ENCODE data around the gene SAPCD1.
"Not testable (repeated sequence)": the region's sequence is repeated elsewhere in the genome, so short reads cannot be mapped to it uniquely, and the experiment has no call there.

The SAPCD1 gene

DNA sequence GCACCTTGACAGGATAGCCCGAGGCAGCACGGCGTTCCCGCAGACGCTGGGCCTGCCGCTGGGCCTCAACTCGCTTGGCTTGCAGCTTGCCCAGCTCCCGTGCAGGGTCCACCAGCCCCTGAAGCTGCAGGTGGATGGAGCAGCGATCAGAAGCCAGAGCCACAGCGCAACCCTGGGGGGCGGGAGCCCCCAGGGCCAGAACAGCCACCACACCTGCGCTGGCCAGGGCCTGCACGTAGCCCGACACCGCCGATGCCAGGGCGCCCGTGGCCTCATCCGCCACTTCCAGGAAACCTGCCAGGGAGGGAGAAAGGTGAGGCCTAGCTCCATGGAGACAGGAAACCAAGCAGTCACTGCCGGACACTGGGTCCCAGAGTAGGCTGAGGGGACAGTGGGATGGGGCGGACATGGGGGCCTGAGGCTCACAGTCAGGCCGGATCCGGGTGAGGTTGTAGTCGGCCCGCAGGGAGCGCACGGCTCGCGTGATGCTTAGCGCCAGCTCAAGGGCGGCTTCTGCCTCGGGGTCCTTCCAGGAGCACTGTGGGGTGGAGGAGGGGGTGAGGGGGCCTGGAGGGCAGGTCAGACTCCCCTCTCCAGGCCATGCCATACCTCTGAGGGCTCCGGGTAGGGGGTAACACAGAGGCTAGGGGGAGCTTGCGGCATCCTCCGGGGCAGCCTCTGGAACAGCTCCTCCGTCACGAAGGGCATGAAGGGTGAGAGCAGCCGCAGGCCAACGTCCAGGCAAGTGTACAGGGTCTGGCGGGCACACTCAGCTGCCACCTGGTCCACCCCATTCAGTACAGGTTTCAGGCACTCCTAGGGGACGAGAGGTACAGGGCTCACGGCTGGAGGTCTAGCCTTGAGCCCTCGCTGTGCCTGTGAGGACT is 16.8 kb downstream of the SAPCD1 start:
- DNase-seq: no peak

DNA sequence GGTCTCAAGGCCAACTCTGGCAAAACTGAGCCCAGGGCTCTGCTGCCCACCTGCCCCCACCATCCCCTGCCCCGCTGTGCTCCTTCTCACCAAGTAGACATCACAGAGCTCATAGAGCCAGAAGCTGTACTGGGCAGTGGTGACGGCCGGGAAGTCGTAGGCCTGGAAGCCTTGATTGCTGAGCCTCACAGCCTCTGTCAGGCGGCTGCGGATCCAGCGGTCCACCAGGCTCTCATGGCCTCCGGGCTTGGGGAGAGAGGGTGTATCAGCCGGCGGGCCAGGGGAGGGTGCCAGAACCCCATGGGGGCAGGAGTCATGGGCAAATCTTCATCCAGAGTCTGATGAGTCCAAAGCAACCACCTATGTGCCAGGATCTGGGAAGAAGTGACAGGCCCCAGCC is 17.5 kb downstream of the SAPCD1 start:
- no peak for DNase-seq

DNA sequence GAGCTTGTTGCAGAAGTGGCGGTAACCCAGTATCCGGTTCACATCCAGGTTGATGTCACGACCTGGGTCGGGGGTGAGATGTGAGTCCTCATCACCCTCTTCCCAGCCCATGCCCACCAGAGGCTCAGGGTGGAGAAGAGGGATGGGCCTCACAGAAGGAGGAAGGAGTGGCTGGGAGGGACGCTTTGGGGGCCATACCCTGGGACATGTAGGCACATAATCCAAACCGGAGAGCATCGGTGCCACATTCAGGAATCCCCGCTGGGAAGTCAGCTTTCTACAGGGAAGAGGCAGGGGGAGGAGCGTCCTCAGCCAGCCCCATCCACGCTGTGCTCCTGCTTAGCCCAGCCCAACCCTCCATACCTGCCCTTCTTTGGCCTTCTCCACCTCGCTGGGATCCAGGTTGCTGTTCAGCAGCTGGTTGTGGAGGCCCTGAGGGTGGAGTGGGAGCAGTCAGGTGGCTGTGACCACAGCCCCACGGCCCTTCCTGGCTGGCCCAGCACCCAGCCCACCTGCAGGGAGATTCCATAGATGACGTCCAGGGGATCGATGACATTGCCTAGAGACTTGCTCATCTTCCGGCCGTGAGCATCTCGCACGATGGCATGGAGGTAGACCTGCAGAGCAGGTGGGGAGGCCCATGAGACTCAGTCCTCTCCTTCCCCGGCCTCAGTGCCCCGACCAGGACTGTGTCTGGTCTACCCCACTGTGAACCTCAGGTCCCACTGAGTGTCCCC is 18.2 kb downstream of the SAPCD1 start:
- no peak for DNase-seq

DNA sequence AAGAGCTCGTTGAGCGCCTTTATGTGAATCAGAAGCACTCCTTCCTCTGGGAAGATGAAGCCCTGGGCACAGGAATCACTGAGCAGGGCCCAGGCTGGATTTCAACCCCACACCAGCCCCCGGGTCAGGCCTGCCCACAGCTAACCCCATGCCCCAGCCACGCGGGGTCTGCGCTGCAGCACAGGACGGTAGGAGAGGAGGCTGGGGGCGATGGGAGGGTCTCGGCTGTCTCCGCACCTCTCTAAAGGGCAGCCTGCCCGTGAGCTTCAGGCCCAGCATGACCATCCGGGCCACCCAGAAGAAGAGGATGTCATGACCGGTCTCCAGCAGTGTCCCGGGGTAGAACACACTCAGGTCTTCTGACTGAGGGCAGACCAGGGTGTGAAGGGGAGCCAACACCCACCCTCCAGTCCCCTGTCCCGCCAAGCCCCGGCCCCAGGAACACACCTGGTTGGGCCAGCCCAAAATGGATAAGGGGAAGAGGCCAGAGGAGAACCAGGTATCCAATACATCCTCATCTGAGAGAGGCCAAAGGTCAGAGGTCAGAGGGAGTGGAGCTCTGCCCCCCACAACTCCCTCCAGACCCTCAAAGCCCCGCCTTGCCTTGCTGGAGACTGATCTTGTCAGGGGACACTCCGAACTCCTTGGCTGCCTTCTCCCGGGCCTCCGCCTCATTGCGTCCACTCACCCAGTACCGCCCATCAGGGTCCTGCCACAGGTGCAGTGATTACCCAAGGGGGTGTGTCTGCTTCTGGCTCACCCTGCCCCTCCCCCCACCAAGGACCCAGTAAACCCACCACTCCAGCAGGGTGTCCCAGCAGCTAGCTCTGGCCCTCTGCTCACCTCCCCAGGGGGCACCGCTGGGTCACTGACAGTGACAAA is 19.0 kb downstream of the SAPCD1 start:
- DNase-seq: no peak

DNA sequence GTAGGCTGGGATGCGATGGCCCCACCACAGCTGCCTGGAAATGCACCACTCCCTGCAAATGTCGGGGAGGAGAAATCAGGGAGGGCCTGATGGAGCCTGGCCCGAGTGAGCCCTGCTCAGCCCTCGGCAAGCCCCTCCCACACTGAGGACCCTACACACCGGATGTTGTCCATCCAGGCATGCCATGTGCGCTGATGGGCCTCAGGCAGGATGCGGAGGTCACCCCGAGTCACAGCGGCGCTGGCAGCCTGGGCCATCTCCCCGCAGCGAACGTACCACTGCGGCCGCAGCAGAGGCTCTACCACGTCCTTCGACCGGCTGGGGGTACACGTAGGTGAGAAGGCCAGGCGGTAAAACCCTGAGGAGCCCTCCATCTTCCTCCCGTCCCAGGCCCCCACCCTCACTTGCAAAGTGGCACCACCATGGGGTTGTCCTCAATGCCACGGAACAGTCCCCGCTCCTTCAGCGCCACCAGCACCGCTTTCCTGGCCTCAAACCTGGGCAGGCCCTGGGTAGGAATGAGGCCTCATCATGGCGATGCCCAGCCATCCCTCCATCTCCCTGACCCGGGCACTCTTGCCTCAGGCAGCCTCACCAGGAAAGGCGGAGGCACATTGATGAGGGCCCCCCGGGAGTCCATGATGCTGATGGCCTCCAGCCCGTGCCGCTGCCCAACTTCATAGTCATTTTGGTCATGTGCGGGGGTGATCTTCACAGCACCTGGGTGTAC is 19.8 kb downstream of the SAPCD1 start:
- DNase-seq: no peak

DNA sequence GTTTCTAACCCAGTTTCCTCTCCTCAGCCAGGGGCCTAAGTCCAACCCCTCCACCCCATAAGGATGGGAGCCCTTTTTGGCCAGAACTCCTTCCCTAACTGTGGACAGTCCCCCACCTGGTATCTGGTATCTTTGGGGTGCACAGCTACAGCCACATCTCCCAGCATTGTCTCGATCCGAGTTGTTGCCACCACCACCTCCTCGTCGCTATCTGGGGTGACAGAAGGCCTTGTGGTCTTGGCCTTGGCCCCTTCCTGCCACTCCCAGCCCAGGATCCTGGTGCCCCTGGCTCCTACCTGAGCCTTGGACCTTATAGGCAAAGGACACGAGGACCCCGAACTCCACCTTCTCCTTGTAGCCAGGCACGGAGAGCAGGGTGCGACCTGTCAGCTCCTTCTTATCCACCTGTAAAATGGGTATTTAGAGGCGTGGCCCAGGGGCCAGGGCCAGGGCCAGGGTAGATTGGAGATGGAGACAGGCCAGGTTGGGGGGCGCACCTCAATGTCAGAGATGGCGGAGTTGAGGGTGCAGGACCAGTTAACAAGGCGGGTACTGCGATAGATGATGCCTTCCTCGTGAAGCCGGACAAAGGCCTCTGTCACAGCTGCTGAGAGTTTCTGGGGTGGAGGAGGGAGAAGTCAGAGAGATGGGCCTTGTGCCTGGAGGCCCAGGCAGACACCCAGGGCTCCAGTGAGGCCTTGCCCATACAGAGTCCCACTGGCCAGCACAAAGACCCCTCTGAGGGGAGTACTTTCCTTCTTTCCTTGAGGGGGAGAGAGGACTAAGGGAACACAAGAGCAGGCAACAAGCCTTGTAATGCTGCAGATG is 21.9 kb downstream of the SAPCD1 start:
- no peak for DNase-seq

DNA sequence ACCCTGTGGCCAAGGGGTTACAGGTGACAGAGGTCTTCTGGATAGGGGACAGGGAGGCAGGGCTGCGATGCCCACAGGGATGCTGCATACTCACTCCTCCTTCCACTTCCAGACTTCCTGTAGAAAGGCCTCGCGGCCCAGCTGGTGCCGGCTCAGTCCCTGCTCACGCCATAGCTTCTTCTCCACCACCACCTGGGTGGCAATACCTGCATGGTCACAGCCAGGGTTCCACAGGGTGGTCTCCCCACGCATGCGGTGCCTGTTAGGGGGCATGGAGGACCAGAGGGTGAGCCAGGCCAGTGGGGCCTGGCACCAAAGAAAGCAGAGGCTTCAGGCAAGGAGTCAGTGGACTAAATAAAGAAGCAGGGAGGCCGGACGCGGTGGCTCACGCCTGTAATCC is 23.0 kb downstream of the SAPCD1 start:
- DNase-seq: no peak

DNA sequence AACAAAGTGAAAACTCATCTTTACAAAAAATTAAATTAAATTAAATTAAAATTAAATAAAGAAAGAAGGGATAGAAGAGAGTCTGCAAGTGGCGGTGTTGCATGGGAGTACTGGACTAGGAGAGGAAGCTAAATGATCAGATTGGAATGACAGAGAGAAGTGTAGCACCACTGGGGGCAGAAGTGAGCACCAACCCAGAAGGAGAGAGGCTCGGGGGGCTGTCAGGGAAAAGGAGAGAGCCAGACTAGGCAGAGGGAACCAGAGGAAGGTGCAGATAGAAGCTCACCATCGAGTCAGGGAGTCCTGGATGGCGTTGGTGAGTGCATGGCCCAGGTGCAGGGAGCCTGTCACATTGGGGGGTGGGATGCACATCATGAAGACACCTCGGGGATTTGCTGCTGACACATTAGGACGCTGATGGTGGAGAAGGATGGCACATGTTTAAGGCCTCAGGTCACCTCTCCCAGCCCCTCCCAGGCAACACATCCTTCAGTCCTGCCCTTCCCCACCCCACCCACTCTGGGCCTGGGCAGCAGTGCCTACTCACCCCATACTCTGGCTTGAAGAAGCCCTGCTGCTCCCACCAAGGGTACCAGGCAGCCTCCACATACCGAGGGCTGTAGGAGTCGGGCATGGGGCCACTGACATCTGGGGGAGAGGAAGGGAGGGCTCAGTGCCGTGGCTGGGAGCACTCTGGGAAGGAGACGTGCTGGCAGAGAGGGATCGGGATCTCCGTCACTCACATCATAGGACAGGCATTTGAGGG is 29.1 kb downstream of the SAPCD1 start:
- DNase-seq: peak; percentile 49 to 56 (median 55)

DNA sequence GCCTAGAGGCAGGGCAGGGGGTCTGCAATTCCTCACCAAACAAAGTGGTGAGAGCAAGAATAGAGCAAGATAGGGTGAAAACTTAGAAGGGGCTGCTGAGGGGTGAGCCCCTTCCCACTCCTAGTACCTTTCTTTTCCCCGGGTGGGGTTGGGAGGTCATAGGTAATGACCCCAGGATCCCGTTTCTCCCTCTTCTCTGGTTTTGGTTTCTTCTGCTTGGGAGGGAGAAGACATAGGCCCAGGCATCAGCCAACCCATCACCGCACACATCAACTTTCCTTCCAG is 29.6 kb downstream of the SAPCD1 start:
- DNase-seq: no peak

DNA sequence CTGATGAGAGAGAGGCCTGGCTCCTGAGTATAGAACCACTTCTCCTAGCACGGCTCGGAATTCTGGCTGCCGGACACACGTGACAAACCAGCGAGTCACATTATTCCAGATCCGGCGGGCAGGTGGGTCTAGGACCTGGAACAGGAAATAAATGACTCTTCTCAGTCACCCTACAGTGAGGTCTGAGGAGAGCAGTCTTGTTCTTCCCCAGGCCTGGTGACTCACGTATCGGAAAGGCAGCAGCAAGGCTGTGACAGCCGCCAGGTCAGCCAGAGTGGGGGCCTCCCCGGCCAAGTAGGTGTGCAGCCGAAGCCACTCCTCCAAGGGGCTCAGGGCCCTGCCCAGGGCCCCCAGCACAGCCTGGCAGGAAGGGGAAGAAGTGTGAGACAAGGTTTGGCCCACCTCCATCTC is 30.3 kb downstream of the SAPCD1 start:
- DNase-seq: no peak

DNA sequence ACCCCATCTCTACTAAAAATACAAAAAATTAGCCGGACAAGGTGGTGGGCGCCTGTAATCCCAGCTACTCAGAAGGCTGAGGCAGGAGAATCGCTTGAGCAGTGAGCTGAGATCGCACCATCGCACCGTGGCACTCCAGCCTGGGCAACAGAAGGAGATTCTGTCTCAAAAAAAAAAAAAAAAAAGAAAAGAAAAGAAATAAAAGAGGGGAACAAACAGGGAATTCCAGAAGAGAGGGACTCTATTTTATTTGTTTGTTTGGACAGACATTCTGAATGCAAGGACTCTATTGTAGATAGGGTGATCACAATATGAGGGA is 31.4 kb downstream of the SAPCD1 start:
- DNase-seq: not testable (repeated sequence)

DNA sequence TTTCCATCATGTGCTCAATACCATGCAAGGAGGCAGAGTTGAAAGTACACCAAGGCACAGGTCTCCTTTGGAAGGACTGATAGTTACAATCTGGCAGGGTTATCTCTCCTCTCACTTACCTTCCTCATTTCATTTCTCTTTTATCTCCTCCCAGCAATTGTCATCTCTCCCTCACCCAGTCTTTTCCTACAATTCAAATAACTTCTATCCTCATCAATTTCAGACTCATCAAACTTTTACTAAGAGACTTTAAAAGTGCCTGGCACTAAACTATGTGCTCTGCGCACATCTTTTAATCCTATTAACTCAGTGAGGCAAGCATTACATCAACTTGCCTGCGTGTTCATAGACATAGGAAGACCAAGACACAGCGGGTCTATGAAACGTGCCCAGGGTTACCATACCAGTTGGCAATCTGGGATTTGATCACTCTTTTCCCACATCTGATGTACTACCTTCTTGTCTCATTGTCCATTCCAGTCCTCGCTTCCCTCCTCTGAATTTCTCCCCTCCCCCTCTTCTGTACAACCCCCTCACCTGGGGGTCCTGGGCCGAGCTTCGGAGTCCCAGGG is 31.9 kb downstream of the SAPCD1 start:
- DNase-seq: no peak

DNA sequence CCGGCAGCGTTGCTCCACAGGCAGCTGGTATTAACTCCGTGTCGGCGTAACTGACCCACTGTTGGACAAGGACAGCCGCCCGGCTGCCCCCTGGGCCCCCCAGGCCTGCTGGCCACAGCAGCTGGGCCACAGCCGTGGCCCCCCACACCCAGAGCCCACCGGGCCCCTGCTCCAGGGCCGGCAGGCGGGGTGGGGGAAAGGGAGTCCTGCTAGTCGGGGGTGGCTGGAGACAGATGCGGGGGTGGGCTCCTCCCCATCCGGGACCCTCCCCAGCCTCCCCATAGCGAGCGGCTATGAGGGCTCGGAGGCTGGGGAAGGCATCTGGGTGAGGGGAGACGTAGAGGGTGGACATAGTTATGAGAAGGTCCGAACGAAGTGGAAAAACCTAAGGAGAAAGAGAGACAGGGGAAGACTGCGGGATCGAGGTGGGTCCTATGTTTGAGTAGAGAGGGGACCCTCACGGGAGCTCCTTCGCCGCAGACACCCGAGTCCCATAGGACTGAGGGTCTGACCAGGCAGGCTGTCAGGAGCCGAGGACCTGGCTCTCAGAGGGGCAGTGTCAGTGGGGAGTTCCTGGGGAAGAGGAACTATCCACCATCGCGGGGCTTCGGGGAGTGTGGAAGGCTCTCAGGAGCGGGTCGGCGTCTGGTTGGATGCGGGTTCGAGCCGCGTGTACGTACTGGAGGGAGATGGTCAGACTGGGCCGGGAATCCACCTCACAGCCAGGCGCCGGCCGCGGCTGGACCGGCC is 32.6 kb downstream of the SAPCD1 start:
- DNase-seq: peak in 1 of 3 donors; percentile 67

DNA sequence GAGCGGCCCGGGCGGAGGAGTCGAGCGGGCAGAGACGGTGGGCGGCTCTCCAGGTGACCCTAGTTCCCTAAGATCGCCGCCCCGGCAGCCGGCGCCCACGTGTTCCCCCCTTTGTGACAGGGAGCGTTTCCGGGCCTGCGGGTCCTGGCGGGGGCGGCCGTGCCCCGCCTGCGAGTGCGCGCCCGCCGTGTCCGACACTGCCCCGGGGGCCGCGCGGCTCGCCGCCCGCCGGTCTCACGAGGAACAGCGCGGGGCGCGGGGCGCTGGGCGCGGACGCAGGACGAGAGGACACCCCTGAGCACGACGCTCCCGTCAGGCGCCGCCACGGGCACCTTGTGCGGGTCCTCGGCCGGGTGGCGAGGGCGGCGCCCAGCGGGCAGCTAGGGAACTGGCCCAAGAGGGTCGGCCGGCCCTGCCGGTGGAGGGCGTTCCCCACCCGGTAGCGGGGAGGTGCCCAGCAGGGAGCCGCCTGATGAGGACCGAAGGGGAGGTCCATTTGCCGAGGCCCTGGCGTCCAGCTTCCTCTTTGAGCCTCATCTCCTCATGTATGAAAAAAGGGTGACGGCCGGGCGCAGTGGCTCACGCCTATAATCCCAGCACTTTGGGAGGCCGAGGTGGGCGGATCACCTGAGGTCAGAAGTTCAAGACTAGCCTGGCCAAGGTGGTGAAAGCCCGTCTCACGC is 33.3 kb downstream of the SAPCD1 start, which contains the start of gene VARS1:
Gene VARS1 (minus strand): TSS at position 137 of the 683 bp plus-strand sequence. CDS start 535 bp downstream, outside the sequence.
- DNase-seq: peak; percentile 97 to 99 (median 98)

DNA sequence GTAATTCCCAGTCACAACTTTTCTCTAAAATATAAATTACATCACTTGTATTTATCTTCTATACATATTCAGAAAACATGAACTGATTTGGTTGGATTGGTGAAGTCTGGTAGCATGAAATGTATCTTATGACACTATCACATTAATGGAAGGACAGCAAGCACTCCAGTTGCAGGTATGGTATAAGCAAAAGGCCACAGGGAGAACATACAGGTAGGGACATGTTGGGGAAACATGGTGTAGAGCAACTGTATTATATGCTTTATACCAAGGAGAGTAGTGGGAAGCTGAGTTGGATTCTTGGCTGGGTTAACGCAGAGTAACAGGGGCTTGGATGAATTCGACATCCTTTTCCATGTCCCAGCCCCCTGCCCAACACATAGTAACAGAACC is 34.5 kb downstream of the SAPCD1 start:
- DNase-seq: no peak

DNA sequence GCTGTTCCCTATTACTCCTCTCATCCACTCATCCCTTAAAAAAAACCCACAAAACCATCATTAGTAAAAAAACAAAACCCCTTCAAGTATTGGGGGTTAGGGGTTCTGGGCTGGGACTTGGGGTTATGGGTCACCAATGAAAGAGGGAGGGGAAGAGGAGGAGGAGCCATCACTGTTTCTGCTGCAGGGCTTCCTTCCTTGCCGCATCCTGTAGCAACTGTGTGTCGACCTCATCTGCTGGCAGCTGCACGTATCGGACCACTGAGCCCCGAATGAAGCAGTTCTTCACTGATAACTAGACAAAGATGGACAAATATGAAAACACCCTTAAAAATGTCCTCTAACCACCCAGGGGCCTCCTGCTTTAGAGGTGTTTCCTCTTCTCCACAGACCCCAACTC is 35.1 kb downstream of the SAPCD1 start:
- no peak for DNase-seq

DNA sequence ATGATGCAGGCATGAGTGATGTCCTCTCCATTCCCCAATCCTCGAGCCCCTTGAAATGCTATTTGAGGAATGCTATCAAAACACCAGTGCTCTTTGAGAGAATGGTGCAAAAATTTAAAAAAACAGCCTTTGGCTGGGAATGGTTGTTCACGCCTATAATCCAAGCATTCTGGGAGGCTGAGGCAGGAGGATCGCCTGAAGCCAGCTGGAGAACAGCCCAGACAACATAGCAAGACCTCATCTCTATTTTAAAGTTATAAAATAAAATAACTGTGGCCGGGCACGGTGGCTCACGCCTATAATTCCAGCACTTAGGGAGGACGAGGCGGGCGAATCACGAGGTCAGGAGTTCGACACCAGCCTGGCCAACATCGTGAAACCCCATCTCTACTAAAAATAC is 37.3 kb downstream of the SAPCD1 start:
- no peak for DNase-seq

DNA sequence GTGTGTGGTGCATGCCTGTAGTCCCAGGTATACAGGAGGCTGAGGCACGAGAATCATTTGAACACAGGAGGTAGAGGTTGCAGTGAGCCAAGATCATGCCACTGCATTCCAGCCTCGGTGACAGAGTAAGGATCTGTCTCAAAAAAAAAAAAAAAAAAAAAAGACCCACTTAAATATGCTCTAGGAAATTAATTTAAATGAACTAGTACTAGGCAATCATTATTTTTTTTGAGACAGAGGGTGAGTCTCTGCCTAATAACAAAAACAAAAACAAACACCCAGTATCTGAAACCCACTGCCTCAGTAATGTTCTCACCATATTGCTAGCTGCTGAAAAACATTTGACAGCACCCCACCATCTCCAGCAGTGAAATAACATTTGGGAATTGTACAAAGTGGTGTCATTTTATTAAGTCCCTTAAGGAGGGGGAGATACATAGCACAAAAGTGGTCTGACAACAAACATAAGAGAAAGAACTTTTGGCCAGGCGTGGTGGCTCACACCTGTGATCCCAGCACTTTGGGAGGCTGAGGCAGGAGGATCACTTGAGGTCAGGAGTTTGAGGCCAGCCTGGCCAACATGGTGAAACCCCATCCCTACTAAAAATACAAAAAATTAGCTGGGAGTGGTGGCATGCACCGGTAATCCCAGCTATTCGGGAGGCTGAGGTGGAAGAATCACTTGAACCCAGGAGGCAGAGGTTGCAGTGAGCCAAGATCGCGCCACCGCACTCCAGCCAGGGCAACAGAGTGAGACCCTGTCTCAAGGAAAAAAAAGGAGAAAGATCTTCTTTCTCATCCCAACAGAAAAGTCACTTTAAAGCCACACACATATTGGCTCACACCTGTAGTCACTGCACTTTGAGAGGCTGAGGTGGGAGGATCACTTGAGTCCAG is 38.8 kb downstream of the SAPCD1 start:
- not testable (repeated sequence) for DNase-seq
